IMR-90 (cell line): ENCODE data around the gene SOWAHB. TPM values are rescaled to one million over a fixed set of nuclear protein-coding genes. Genes with fewer than 3 reads are reported as not detected.

Experiments
- ATAC-seq: fragments of 200-7000 bp; cut with Tn5 transposase; 2 replicates; pipeline ENCODE4 v1.9.1; 2020; ENCODE audit warnings: low read depth, mild to moderate bottlenecking, moderate library complexity
- BruUV-seq: library from RNA; stranded (reverse); fragments of 400-500 nt; replicated peaks from 2 replicates; lab custom pipeline; 2021; lab: Mats Ljungman, UMichigan
- CTCF ChIA-PET: fragments of 300-600 bp; formaldehyde crosslinking; extraction: SDS; loops from one replicate; lab custom pipeline; 2021; ENCODE audit warnings: antibody characterized with exemption; lab: Yijun Ruan, JAX
- POLR2A ChIA-PET: fragments of 300-600 bp; sonication (Branson Sonifier 250); formaldehyde crosslinking; loops from one replicate; lab custom pipeline; 2022; ENCODE audit warnings: antibody characterized with exemption; ENCODE audit not compliant: unreplicated experiment; lab: Charles Lee
- DNase-seq: peaks from one replicate; pipeline ENCODE4 v3.0.0; 2013
- H2AFZ ChIP-seq: replicated peaks from 2 replicates; pipeline ENCODE3; 2013; ENCODE audit warnings: low read length, mild to moderate bottlenecking; ENCODE audit not compliant: poor library complexity
- H2AK5ac ChIP-seq: 2 replicates; pipeline ENCODE4 v1.6.1; 2013; ENCODE audit warnings: low read depth, low read length, inconsistent platforms
- H2AK9ac ChIP-seq: replicated peaks from 2 replicates; pipeline ENCODE3; 2013; ENCODE audit warnings: mild to moderate bottlenecking, low read depth, low read length, moderate library complexity; ENCODE audit not compliant: poor library complexity
- H2BK120ac ChIP-seq: 2 replicates; pipeline ENCODE4 v1.6.1; 2013; ENCODE audit warnings: low read depth, low read length, inconsistent platforms
- H2BK15ac ChIP-seq: 3 replicates; pipeline ENCODE4 v1.6.1; 2013; ENCODE audit warnings: low read depth, low read length, inconsistent platforms
- H2BK20ac ChIP-seq: 2 replicates; pipeline ENCODE4 v1.6.1; 2013; ENCODE audit warnings: low read depth, mild to moderate bottlenecking, inconsistent platforms, low read length, moderate library complexity
- H2BK5ac ChIP-seq: 2 replicates; pipeline ENCODE4 v1.6.1; 2013; ENCODE audit warnings: mild to moderate bottlenecking, low read depth, low read length, inconsistent platforms; ENCODE audit not compliant: poor library complexity, severe bottlenecking
- H3K14ac ChIP-seq: replicated peaks from 2 replicates; pipeline ENCODE4 v1.6.1; 2013; ENCODE audit warnings: low read depth, low read length, inconsistent platforms
- H3K18ac ChIP-seq: 2 replicates; pipeline ENCODE4 v1.6.1; 2013; ENCODE audit warnings: low read depth, low read length, control low read depth
- H3K23ac ChIP-seq: 2 replicates; pipeline ENCODE4 v1.6.1; 2013; ENCODE audit warnings: low read depth, low read length, inconsistent platforms
- H3K27ac ChIP-seq: 2 replicates; pipeline ENCODE4 v1.5.1; 2013; ENCODE audit warnings: mild to moderate bottlenecking, control low read depth, low read length; ENCODE audit not compliant: insufficient read depth
- H3K27me3 ChIP-seq: 2 replicates; pipeline ENCODE4 v1.6.1; 2013; ENCODE audit warnings: low read length; ENCODE audit not compliant: control insufficient read depth, insufficient read depth
- H3K36me3 ChIP-seq: 2 replicates; pipeline ENCODE4 v1.6.1; 2013; ENCODE audit warnings: low read length, mixed read lengths; ENCODE audit not compliant: control insufficient read depth, insufficient read depth
- H3K4ac ChIP-seq: 2 replicates; pipeline ENCODE4 v1.6.1; 2013; ENCODE audit warnings: low read depth, low read length, inconsistent platforms
- H3K4me1 ChIP-seq: 2 replicates; pipeline ENCODE4 v1.6.1; 2013; ENCODE audit warnings: low read length, mixed read lengths; ENCODE audit not compliant: control insufficient read depth, insufficient read depth
- H3K4me2 ChIP-seq: 2 replicates; pipeline ENCODE4 v1.6.1; 2013; ENCODE audit warnings: low read depth, mild to moderate bottlenecking, control low read depth, low read length, moderate library complexity
- H3K4me3 ChIP-seq: 2 replicates; pipeline ENCODE4 v1.5.1; 2013; ENCODE audit warnings: low read depth, mild to moderate bottlenecking, control low read depth, low read length, moderate library complexity; ENCODE audit not compliant: insufficient read depth
- H3K56ac ChIP-seq: 2 replicates; pipeline ENCODE4 v1.6.1; 2013; ENCODE audit warnings: low read length, inconsistent platforms; ENCODE audit not compliant: insufficient read depth; ENCODE audit errors: extremely low read depth
- H3K79me1 ChIP-seq, 2 experiments: 2 replicates each; pipeline ENCODE4 v1.6.1; 2013; ENCODE audit warnings: low read length in 2 of 2, inconsistent platforms in 1 of 2, low read depth in 1 of 2
- H3K9ac ChIP-seq: 2 replicates; pipeline ENCODE4 v1.6.1; 2013; ENCODE audit warnings: low read depth, low read length, control low read depth
- H3K9me1 ChIP-seq: 2 replicates; pipeline ENCODE4 v1.6.1; 2013; ENCODE audit warnings: low read length, inconsistent platforms; ENCODE audit not compliant: insufficient read depth
- H3K9me3 ChIP-seq: 2 replicates; pipeline ENCODE4 v1.6.1; 2013; ENCODE audit warnings: low read length; ENCODE audit not compliant: control insufficient read depth, insufficient read depth
- H4K20me1 ChIP-seq: 2 replicates; pipeline ENCODE4 v1.6.1; 2013; ENCODE audit warnings: low read length, inconsistent platforms; ENCODE audit not compliant: insufficient read depth
- H4K5ac ChIP-seq: 2 replicates; pipeline ENCODE4 v1.6.1; 2013; ENCODE audit warnings: mild to moderate bottlenecking, low read depth, low read length, control low read depth
- H4K8ac ChIP-seq, 2 experiments: 2 replicates each; pipeline ENCODE4 v1.6.1; 2013; ENCODE audit warnings: low read depth in 2 of 2, low read length in 2 of 2, control low read depth in 1 of 2, inconsistent platforms in 1 of 2
- H4K91ac ChIP-seq: 2 replicates; pipeline ENCODE4 v1.6.1; 2013; ENCODE audit warnings: low read depth, low read length, inconsistent platforms; ENCODE audit not compliant: insufficient read depth
- BHLHE40 ChIP-seq: fragments of 150-350 bp; IDR thresholded peaks from 2 replicates; pipeline ENCODE4 v1.6.1; 2016; ENCODE audit warnings: mild to moderate bottlenecking, low read depth, low read length
- CEBPB ChIP-seq: IDR thresholded peaks from 2 replicates; pipeline ENCODE4 v1.6.1; 2012; ENCODE audit warnings: low read depth, low read length, improper control_type of control experiment
- CTCF ChIP-seq: conservative IDR thresholded peaks from 2 replicates; pipeline ENCODE4 v1.5.1; 2012; ENCODE audit warnings: mild to moderate bottlenecking, low read depth, low read length, improper control_type of control experiment
- FOS ChIP-seq: fragments of 150-350 bp; IDR thresholded peaks from 2 replicates; pipeline ENCODE4 v1.6.1; 2016; ENCODE audit warnings: low read depth, low read length
- MAFK ChIP-seq: IDR thresholded peaks from 2 replicates; pipeline ENCODE4 v1.6.1; 2012; ENCODE audit warnings: low read depth, low read length, improper control_type of control experiment
- MAZ ChIP-seq: IDR thresholded peaks from 2 replicates; pipeline ENCODE4 v1.6.1; 2012; ENCODE audit warnings: low read depth, mild to moderate bottlenecking, low read length, improper control_type of control experiment, moderate library complexity, borderline replicate concordance
- MXI1 ChIP-seq: IDR thresholded peaks from 2 replicates; pipeline ENCODE4 v1.6.1; 2012; ENCODE audit warnings: low read depth, mild to moderate bottlenecking, low read length, moderate library complexity, borderline replicate concordance
- NFE2L2 ChIP-seq: fragments of 150-350 bp; IDR thresholded peaks from 2 replicates; pipeline ENCODE4 v1.6.1; 2016; ENCODE audit warnings: low read depth, mild to moderate bottlenecking, low read length
- POLR2A ChIP-seq: IDR thresholded peaks from 2 replicates; pipeline ENCODE4 v1.6.1; 2012; ENCODE audit warnings: mild to moderate bottlenecking, low read depth, low read length
- RAD21 ChIP-seq: IDR thresholded peaks from 2 replicates; pipeline ENCODE4 v1.6.1; 2012; ENCODE audit warnings: low read length, improper control_type of control experiment
- RCOR1 ChIP-seq: IDR thresholded peaks from 2 replicates; pipeline ENCODE4 v1.6.1; 2012; ENCODE audit warnings: mild to moderate bottlenecking, low read length, improper control_type of control experiment; ENCODE audit not compliant: insufficient replicate concordance
- RFX5 ChIP-seq: IDR thresholded peaks from 2 replicates; pipeline ENCODE4 v1.8.0; 2012; ENCODE audit warnings: low read depth, mild to moderate bottlenecking, low read length, moderate library complexity
- SMC3 ChIP-seq: fragments of 150-350 bp; IDR thresholded peaks from 2 replicates; pipeline ENCODE4 v1.6.1; 2016; ENCODE audit warnings: low read depth, mild to moderate bottlenecking, antibody characterized with exemption, low read length, moderate library complexity
- USF2 ChIP-seq: fragments of 150-350 bp; IDR thresholded peaks from 2 replicates; pipeline ENCODE4 v1.6.1; 2017; ENCODE audit warnings: mild to moderate bottlenecking, antibody characterized with exemption, low read length, low read depth
- dilution Hi-C: fragments of 300-500 bp; cut with HindIII; formaldehyde crosslinking; loops from one replicate; pipeline ENCODE4 v1.14.3; 2018; ENCODE audit warnings: low sequenced_read_pairs; ENCODE audit not compliant: unreplicated experiment
- in situ Hi-C: fragments of 300-500 bp; cut with MboI; formaldehyde crosslinking; loops from 3 replicates; pipeline ENCODE4 v1.14.3; 2019; ENCODE audit warnings: low sequenced_read_pairs, inconsistent platforms, mixed read lengths
- intact Hi-C: fragments of 100-400 bp; cut with micrococcal nuclease; formaldehyde crosslinking; loops from 2 replicates; pipeline ENCODE4 v1.10.0; 2022
- polyA plus RNA-seq, 3 experiments: library from polyadenylated mRNA; depleted of rRNA; stranded (reverse); fragments of >200 nt; gene quantifications; 2 replicates each; pipeline ENCODE4 v1.2.3, GENCODE V29; 2012; ENCODE audit warnings: low replicate concordance in 1 of 3
- total RNA-seq: library from RNA; depleted of rRNA; stranded (reverse); fragments of >200 nt; gene quantifications from 2 replicates; pipeline ENCODE4 v1.2.3, GENCODE V29; 2012

SOWAHB gene
- total and polyA plus RNA-seq, 2 of the 4 experiments (the other 2 are of a cell fraction), result not detected

- H3K27ac ChIP-seq, result no peak overlapping the region
- H3K9me3 ChIP-seq, result no peaks in the 10 kb centered on the region
- no peaks in the 10 kb centered on the region for H4K20me1 ChIP-seq
- intact Hi-C loops, result no loop called here
- no peaks in the 10 kb centered on the region for H3K79me1 ChIP-seq
- H2AFZ ChIP-seq, result no peak overlapping the region
- no peaks in the 10 kb centered on the region for H3K4me1 ChIP-seq
- no peak overlapping the region for H3K4me3 ChIP-seq
- no peak for TF ChIP-seq MAZ
- TF ChIP-seq MAFK, result no peak
- no peak for TF ChIP-seq MXI1
- TF ChIP-seq FOS, result no peak
- no peak for TF ChIP-seq SMC3
- TF ChIP-seq USF2, result no peak
- no peak for TF ChIP-seq RCOR1
- TF ChIP-seq NFE2L2, result no peak
- TF ChIP-seq BHLHE40, result no peak
- TF ChIP-seq RAD21, result no peak
- TF ChIP-seq CTCF, result no peak
- TF ChIP-seq POLR2A, result no peak
- no peak for TF ChIP-seq CEBPB
- TF ChIP-seq RFX5, result no peak
- H3K18ac ChIP-seq, result no peak overlapping the region
- H2AK5ac ChIP-seq, result no peak overlapping the region
- DNase-seq, result no peak
- ATAC-seq, result no peak
- POLR2A ChIA-PET, result no interaction called here
- H3K23ac ChIP-seq, result no peak overlapping the region
- H3K14ac ChIP-seq, result no peak overlapping the region
- H2BK15ac ChIP-seq, result no peak overlapping the region
- H3K4ac ChIP-seq, result no peak overlapping the region
- dilution Hi-C loops, result no loop called here
- no TSS peak for BruUV-seq
- no peak overlapping the region for H2BK120ac ChIP-seq
- in situ Hi-C loops, result no loop called here
- no peaks in the 10 kb centered on the region for H3K9me1 ChIP-seq
- H3K4me2 ChIP-seq, result no peak overlapping the region
- H2BK20ac ChIP-seq, result no peak overlapping the region
- CTCF ChIA-PET, result no interaction called here
- H4K5ac ChIP-seq, result no peak overlapping the region
- no peak overlapping the region for H3K56ac ChIP-seq
- H4K8ac ChIP-seq, result no peak overlapping the region
- no peak overlapping the region for H4K91ac ChIP-seq
- H2AK9ac ChIP-seq, result no peak overlapping the region
- H3K27me3 ChIP-seq, result no peaks in the 10 kb centered on the region
- H3K36me3 ChIP-seq, result no peaks in the 10 kb centered on the region
- H3K9ac ChIP-seq, result no peak overlapping the region
- H2BK5ac ChIP-seq, result no peak overlapping the region
Observed at GRCh38 chr4:76872556-76872955, 25.4 kb downstream of the SOWAHB start.
